ENCODE measurements around the gene UBXN11. TPM values are rescaled to one million over a fixed set of nuclear protein-coding genes. Genes with fewer than 3 reads are reported as not detected.

UBXN11 gene
- polyA plus RNA-seq, 1 experiment: 6.1 TPM

DNA sequence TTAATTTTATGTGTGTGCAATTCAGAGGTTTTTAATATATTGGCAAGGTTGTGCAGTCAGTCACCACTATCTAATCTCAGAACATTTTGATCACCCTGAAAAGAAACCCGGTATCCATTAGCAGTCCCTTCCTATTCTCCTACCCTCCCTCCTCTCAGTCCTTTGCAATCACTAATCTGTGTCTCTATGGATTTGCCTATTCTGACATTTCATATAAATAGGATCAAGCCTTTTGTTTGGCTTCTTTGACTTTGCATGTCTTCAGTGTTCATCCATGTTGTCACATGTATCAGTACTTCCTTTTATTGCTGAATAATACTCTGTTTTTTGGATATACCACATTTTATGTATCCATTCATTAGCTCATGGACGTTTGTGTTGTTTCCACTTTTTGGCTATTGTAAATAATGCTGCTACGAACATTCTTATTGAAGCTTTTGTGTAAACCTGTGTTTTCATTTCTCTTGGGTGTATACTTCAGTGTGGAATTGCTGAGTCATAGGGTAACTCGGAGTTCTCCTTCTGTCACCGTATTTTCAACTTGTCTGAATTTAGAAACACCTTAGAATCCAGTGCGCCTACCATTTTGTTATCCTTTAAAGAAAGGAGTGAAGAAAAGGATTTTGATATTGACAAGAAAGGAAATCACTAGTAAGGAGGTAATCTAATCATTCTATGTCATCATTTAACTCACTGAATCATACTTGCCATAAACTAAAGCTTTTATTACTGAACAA is 69.0 kb downstream of the UBXN11 start:
- Histone ChIP-seq H3K27me3 (ENCODE audit: control insufficient read depth, insufficient read depth, low read length) (no peaks in the 10 kb centered on the region), H3K4me3 (ENCODE audit: low read depth, low read length) (no peak overlapping the region), H3K9me3 (ENCODE audit: control insufficient read depth, insufficient read depth, low read length) (no peaks in the 10 kb centered on the region; the same call in 1 of the 2 replicates), H3K27ac (ENCODE audit: low read depth, low read length) (no peak overlapping the region)
- no peak for DNase-seq (ENCODE audit: low read depth, low spot score)
- CTCF ChIA-PET: interaction anchor here (0.7 to 1.8 kb wide), 3 partner anchors 37 to 84 kb away, joined by 3 to 5 read pairs (median 3); partner anchors contain the start of gene ZNF593
- TF ChIP-seq, protein P1, sequence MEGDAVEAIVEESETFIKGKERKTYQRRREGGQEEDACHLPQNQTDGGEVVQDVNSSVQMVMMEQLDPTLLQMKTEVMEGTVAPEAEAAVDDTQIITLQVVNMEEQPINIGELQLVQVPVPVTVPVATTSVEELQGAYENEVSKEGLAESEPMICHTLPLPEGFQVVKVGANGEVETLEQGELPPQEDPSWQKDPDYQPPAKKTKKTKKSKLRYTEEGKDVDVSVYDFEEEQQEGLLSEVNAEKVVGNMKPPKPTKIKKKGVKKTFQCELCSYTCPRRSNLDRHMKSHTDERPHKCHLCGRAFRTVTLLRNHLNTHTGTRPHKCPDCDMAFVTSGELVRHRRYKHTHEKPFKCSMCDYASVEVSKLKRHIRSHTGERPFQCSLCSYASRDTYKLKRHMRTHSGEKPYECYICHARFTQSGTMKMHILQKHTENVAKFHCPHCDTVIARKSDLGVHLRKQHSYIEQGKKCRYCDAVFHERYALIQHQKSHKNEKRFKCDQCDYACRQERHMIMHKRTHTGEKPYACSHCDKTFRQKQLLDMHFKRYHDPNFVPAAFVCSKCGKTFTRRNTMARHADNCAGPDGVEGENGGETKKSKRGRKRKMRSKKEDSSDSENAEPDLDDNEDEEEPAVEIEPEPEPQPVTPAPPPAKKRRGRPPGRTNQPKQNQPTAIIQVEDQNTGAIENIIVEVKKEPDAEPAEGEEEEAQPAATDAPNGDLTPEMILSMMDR (IDR thresholded peaks at IDR 0.05; ENCODE audit: low read depth, low read length): no peak
- POLR2A ChIA-PET: no interaction called here

DNA sequence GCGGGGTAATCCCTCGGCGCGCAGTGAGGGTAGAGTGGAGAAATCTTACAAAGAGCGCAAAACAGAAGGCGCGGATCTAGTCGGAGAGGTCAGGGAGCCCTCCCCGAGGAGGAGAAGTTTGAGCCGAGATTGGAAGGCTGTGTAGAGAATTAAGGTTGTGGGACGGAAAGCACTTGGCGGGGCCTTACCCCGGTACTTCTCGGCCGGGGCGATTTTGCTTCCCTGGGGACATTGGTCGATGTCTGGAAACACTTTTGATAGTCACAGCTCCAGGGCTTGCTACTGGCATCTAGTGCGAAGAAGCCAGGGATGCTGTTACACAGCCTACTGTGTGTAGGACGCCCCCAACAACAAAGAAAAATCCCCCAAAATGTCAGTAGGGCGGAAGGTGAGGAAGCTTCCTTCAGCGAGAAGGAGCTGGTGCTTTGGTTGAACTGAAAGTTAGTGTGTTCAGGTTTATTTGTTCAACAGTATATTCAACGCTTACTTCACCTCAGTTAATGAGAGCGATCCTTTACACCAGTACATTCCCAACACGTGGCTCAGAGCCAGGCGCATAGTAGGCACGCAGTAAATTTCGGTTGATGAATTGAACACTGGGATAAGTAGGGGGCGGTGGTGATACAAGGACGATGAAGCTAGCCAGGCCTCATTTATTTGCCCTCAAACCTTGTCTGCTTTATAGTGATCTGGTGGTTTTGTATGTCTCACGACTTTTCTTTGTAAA is 71.6 kb downstream of the UBXN11 start:
- ChIA-PET POLR2A (interaction anchor here (0.6 to 1.4 kb wide), 5 partner anchors 45 to 91 kb away, joined by 3 to 8 read pairs (median 3); partner anchors contain the start of genes SH3BGRL3 and ZNF593), CTCF (interaction anchor here (0.6 to 3.5 kb wide), 43 partner anchors 9 to 237 kb away, joined by 3 to 29 read pairs (median 5); partner anchors contain the start of genes C1orf232, HMGN2, LIN28A and SH3BGRL3)
- TF ChIP-seq, protein P1 (IDR thresholded peaks at IDR 0.05; ENCODE audit: low read depth, low read length): 0 out of 2 replicates have a peak, but pooled peaks have one; percentile 15
- Histone ChIP-seq H3K27me3 (ENCODE audit: control insufficient read depth, insufficient read depth, low read length) (no peaks in the 10 kb centered on the region), H3K27ac (ENCODE audit: low read depth, low read length) (peak overlapping the region; percentile 82), H3K9me3 (ENCODE audit: control insufficient read depth, insufficient read depth, low read length) (no peaks in the 10 kb centered on the region; the same call in 1 of the 2 replicates), H3K4me3 (ENCODE audit: low read depth, low read length) (peak overlapping the region; percentile 99)
- no peak for DNase-seq (ENCODE audit: low read depth, low spot score)

DNA sequence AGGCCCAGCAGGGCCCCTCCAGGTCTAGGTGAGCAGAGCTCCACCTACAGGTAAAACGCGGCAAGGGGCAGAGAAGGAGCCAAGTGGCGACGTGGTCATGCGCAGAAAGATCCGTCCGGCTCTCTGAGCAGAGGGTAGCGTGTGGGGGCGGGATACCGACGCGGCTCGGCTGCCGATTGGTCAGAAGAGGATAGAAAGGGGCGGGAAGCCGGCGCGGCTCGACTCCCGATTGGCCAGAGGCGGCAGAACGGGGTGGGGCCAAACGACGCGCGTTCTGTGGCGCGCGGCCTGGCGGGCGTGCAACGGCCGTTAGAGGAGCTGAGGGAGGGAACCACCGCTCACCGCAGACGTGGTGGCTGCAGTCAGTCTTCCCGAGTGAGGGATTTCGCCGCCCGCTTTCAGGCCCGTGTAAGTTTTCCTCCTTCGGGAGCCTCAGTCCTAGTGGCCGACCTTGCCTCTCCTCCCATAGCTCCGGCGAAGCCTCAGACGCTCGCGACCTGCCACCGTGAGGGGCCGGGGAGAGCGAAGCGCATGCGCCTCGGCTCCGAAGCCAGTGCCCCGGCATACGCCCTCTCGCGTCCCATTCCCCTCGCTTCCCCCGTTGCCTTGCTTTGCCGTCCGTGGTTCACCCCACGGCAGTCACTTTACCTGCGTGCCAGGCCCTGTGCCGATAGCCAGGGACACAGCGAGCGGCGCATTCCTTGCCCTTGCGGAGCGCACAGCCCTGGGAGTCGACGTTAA is 72.4 kb downstream of the UBXN11 start, which contains the start of gene CEP85:
Gene CEP85 (plus strand): TSS at position 298 of the 741 bp plus-strand sequence. CDS start 5,584 bp downstream, outside the sequence.
- peak within 1 kb of the TSS; percentile 82 for H3K27ac ChIP-seq (ENCODE audit: low read depth, low read length)
- peak; percentile 93 for DNase-seq (ENCODE audit: low read depth, low spot score)
- H3K27me3 ChIP-seq (ENCODE audit: control insufficient read depth, insufficient read depth, low read length): no peaks in the 10 kb centered on the region
- peak within 1 kb of the TSS; percentile 99 for H3K4me3 ChIP-seq (ENCODE audit: low read depth, low read length)
- H3K9me3 ChIP-seq (ENCODE audit: control insufficient read depth, insufficient read depth, low read length): no peaks in the 10 kb centered on the region; the same call in 1 of the 2 replicates
- CTCF ChIA-PET: interaction anchor here (0.6 to 3.5 kb wide), 45 partner anchors 8 to 1551 kb away, joined by 3 to 29 read pairs (median 4); partner anchors contain the start of genes C1orf232, LIN28A, SH3BGRL3 and ZNF593
- TF ChIP-seq, protein P1 (IDR thresholded peaks at IDR 0.05; ENCODE audit: low read depth, low read length): peak; percentile 85
- POLR2A ChIA-PET: interaction anchor here (0.5 to 1.0 kb wide), 9 partner anchors 45 to 328 kb away, joined by 3 to 10 read pairs (median 3); partner anchors contain the start of genes HMGN2, SH3BGRL3 and ZNF593

Other genes starting within 250 kb of the UBXN11 start
- gene TRIM63, start 239.0 kb downstream of the UBXN11 start, polyA plus RNA-seq (2011; rRNA removed): not detected in 2 replicates
- gene PDIK1L, start 194.8 kb downstream of the UBXN11 start, polyA plus RNA-seq (2011; rRNA removed): 2.9 and 3.0 TPM in 2 replicates
- not detected in 2 replicates for gene FAM110D, start 147.6 kb downstream of the UBXN11 start, polyA plus RNA-seq (2011; rRNA removed)
- gene C1orf232, start 137.7 kb downstream of the UBXN11 start, polyA plus RNA-seq (2011; rRNA removed): not detected in 2 replicates
- gene ZNF593, start 136.7 kb downstream of the UBXN11 start, polyA plus RNA-seq (2011; rRNA removed): 19.7 and 28.6 TPM in 2 replicates
- gene ZNF593OS, start 134.8 kb downstream of the UBXN11 start, polyA plus RNA-seq (2011; rRNA removed): not detected in 2 replicates
- gene CNKSR1, start 129.1 kb downstream of the UBXN11 start, polyA plus RNA-seq (2011; rRNA removed): 0.05 TPM in 1 of 2 replicates, not detected in the other
- gene CATSPER4, start 116.0 kb downstream of the UBXN11 start, polyA plus RNA-seq (2011; rRNA removed): not detected in 2 replicates
- gene CEP85, start 72.4 kb downstream of the UBXN11 start, polyA plus RNA-seq (2011; rRNA removed): 5.7 and 5.8 TPM in 2 replicates
- 307 and 326 TPM in 2 replicates for gene SH3BGRL3, start 26.6 kb downstream of the UBXN11 start, polyA plus RNA-seq (2011; rRNA removed)
- not detected in 2 replicates for gene CD52, start 11.3 kb upstream of the UBXN11 start, polyA plus RNA-seq (2011; rRNA removed)
- not detected in 2 replicates for gene CRYBG2, start 47.5 kb upstream of the UBXN11 start, polyA plus RNA-seq (2011; rRNA removed)
- not detected in 2 replicates for gene ZNF683, start 66.1 kb upstream of the UBXN11 start, polyA plus RNA-seq (2011; rRNA removed)
- gene LIN28A, start 104.2 kb upstream of the UBXN11 start, polyA plus RNA-seq (2011; rRNA removed): not detected in 2 replicates
- gene DHDDS, start 125.7 kb upstream of the UBXN11 start, polyA plus RNA-seq (2011; rRNA removed): 45.0 and 51.7 TPM in 2 replicates
- gene HMGN2, start 165.8 kb upstream of the UBXN11 start, polyA plus RNA-seq (2011; rRNA removed): 276 and 278 TPM in 2 replicates
- gene RPS6KA1, start 223.1 kb upstream of the UBXN11 start, polyA plus RNA-seq (2011; rRNA removed): 2.8 and 3.4 TPM in 2 replicates

Measured in AG04450 (cell line).